Measurements from ENCODE around the gene ANO10. TPM values are rescaled to one million over a fixed set of nuclear protein-coding genes. Genes with fewer than 3 reads are reported as not detected.

ANO10 gene
- polyA plus RNA-seq, 3 donors = 11.2 to 24.8 (median 21.6) TPM

DNA sequence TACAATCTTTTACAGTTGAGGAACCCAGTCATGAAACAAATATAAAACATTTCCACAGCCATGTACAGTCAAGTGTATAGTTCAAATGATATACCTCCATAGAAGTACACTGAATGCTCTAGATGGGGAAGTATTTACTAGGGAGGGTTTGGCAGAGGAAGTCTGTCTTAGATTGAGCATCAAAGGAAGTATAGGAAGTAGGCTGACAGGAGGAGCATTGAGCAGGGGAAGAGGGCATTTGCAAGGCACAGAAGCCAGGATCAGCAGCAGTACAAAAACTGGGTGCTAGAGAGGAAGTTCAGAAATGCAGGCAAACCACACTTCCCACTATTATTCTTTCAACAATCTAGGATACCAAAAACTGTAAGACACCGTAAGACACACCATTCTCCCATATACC is 122.6 kb downstream of the ANO10 start:
- Mint-ChIP-seq H3K27me3 (ENCODE audit: low read depth in 3 of 3) (peaks cover 0 to 2% (median 0%) of the 10 kb centered on the region in 3 donors), H3K9me3 (no peaks in the 10 kb centered on the region), H3K36me3 (no peaks in the 10 kb centered on the region), H3K4me3 (no peak overlapping the region), H3K27ac (peak overlapping the region in 5 of 7 donors; percentile 10 to 77 (median 36)), H3K4me1 (peaks cover 22% of the 10 kb centered on the region)
- Histone ChIP-seq H3K9ac (ENCODE audit: insufficient read depth, low read length, poor library complexity, severe bottlenecking) (no peak overlapping the region), H3K27ac (ENCODE audit: low read depth in 1 of 2, low read length in 2 of 2) (no peak overlapping the region), H3K79me2 (ENCODE audit: insufficient read depth, low read length) (no peaks in the 10 kb centered on the region), H3K27me3 (ENCODE audit: control insufficient read depth in 2 of 2, insufficient read depth in 2 of 2, low read length in 2 of 2) (no peaks in the 10 kb centered on the region), H3K9me3 (replicated peaks in 1 of 2; ENCODE audit: control insufficient read depth in 1 of 2, insufficient read depth in 1 of 2, low read length in 2 of 2) (no peaks in the 10 kb centered on the region), H2AFZ (ENCODE audit: insufficient read depth, low read depth, low read length, poor library complexity, severe bottlenecking) (no peak overlapping the region), H3K4me2 (replicated peaks; ENCODE audit: extremely low read depth, low read length, poor library complexity, severe bottlenecking) (no peak overlapping the region), H3K4me3 (replicated peaks in 1 of 3; ENCODE audit: low read depth in 2 of 3, low read length in 3 of 3) (no peak overlapping the region), H3K4me1 (ENCODE audit: control insufficient read depth in 1 of 2, insufficient read depth in 2 of 2, low read length in 2 of 2) (peaks cover 13 to 16% of the 10 kb centered on the region in 2 donors), H4K20me1 (ENCODE audit: insufficient read depth, low read length) (no peaks in the 10 kb centered on the region), H3K36me3 (replicated peaks in 1 of 2; ENCODE audit: control insufficient read depth in 1 of 2, insufficient read depth in 2 of 2, low read length in 2 of 2) (no peaks in the 10 kb centered on the region)
- WGBS (ENCODE audit: insufficient coverage) = no CpG with 5 or more reads among the region's 1 CpG
- intact Hi-C loops (cut with micrococcal nuclease) = no loop called here
- DNase-seq = peak; percentile 48 to 69 (median 58)
- TF ChIP-seq, protein P1, sequence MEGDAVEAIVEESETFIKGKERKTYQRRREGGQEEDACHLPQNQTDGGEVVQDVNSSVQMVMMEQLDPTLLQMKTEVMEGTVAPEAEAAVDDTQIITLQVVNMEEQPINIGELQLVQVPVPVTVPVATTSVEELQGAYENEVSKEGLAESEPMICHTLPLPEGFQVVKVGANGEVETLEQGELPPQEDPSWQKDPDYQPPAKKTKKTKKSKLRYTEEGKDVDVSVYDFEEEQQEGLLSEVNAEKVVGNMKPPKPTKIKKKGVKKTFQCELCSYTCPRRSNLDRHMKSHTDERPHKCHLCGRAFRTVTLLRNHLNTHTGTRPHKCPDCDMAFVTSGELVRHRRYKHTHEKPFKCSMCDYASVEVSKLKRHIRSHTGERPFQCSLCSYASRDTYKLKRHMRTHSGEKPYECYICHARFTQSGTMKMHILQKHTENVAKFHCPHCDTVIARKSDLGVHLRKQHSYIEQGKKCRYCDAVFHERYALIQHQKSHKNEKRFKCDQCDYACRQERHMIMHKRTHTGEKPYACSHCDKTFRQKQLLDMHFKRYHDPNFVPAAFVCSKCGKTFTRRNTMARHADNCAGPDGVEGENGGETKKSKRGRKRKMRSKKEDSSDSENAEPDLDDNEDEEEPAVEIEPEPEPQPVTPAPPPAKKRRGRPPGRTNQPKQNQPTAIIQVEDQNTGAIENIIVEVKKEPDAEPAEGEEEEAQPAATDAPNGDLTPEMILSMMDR (IDR thresholded peaks at IDR 0.05) = no peak

DNA sequence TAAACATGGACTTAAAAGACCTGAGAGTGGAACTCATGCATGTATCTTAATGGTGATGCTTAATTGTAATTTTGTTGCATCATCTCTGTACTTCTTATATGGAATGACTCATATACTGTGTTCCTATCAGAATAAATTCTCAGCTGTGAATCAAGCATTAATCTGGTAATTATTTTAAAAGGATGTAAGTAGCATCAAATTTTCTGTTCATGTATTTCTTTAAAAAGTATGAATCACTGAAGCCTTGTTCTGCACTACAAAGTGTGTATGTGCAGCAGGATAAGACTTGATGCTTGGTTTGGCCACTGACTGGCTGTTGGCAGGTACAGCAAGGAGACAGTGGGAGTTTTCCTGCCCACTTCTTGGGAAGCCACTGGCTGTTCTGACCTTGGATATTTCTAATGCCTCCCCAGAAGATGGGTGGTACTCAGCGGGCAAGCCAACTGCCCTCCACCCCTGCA is 123.9 kb downstream of the ANO10 start:
- H3K27ac Mint-ChIP-seq = no peak overlapping the region
- WGBS (ENCODE audit: insufficient coverage) = no CpG with 5 or more reads among the region's 1 CpG
- no peak overlapping the region for H3K27ac ChIP-seq (ENCODE audit: low read depth in 1 of 2, low read length in 2 of 2)

More for the DNA sequence above, 123.9 kb downstream of the ANO10 start:
- H4K20me1 ChIP-seq (ENCODE audit: insufficient read depth, low read length) = no peaks in the 10 kb centered on the region
- no peak overlapping the region for H3K9ac ChIP-seq (ENCODE audit: insufficient read depth, low read length, poor library complexity, severe bottlenecking)
- no peaks in the 10 kb centered on the region for H3K79me2 ChIP-seq (ENCODE audit: insufficient read depth, low read length)
- H3K4me1 Mint-ChIP-seq = peaks cover 22% of the 10 kb centered on the region
- DNase-seq = no peak
- no peaks in the 10 kb centered on the region for H3K36me3 Mint-ChIP-seq
- H3K4me3 Mint-ChIP-seq = no peak overlapping the region
- no peaks in the 10 kb centered on the region for H3K27me3 Mint-ChIP-seq (ENCODE audit: low read depth in 3 of 3)
- H2AFZ ChIP-seq (ENCODE audit: insufficient read depth, low read depth, low read length, poor library complexity, severe bottlenecking) = no peak overlapping the region
- H3K4me2 ChIP-seq (replicated peaks; ENCODE audit: extremely low read depth, low read length, poor library complexity, severe bottlenecking) = no peak overlapping the region
- no peaks in the 10 kb centered on the region for H3K27me3 ChIP-seq (ENCODE audit: control insufficient read depth in 2 of 2, insufficient read depth in 2 of 2, low read length in 2 of 2)
- no peak overlapping the region for H3K4me3 ChIP-seq (replicated peaks in 1 of 3; ENCODE audit: low read depth in 2 of 3, low read length in 3 of 3)
- TF ChIP-seq, protein P1 (IDR thresholded peaks at IDR 0.05) = no peak
- no peaks in the 10 kb centered on the region for H3K36me3 ChIP-seq (replicated peaks in 1 of 2; ENCODE audit: control insufficient read depth in 1 of 2, insufficient read depth in 2 of 2, low read length in 2 of 2)
- peaks cover 0 to 2% (median 0%) of the 10 kb centered on the region in 7 donors for H3K9me3 Mint-ChIP-seq
- intact Hi-C loops (cut with micrococcal nuclease) = no loop called here
- peaks cover 13 to 16% of the 10 kb centered on the region in 2 donors for H3K4me1 ChIP-seq (ENCODE audit: control insufficient read depth in 1 of 2, insufficient read depth in 2 of 2, low read length in 2 of 2)
- no peaks in the 10 kb centered on the region for H3K9me3 ChIP-seq (replicated peaks in 1 of 2; ENCODE audit: control insufficient read depth in 1 of 2, insufficient read depth in 1 of 2, low read length in 2 of 2)
